Bronchial epithelial cell (primary cell): ENCODE data around the gene TRAF1. TPM values are rescaled to one million over a fixed set of nuclear protein-coding genes. Genes with fewer than 3 reads are reported as not detected.

Experiments
- DNase-seq: peaks from one replicate; pipeline ENCODE4 v3.0.0-alpha.2; 2010; ENCODE audit warnings: low read depth
- FAIRE-seq: peaks from 2 replicates; lab custom pipeline; 2011; peaks lifted over from hg19 to GRCh38; lab: Jason Lieb, UNC
- H3K27me3 ChIP-seq: 2 replicates; pipeline ENCODE4 v1.5.1; 2011; ENCODE audit warnings: low read length; ENCODE audit not compliant: control insufficient read depth, insufficient read depth
- H3K36me3 ChIP-seq: 2 replicates; pipeline ENCODE4 v1.5.1; 2011; ENCODE audit warnings: low read length; ENCODE audit not compliant: control insufficient read depth, insufficient read depth
- H3K4me3 ChIP-seq: 2 replicates; pipeline ENCODE4 v1.5.1; 2011; ENCODE audit warnings: mild to moderate bottlenecking, low read depth, low read length, control low read depth
- total RNA-seq: library from RNA; depleted of rRNA; stranded (reverse); fragments of >200 nt; gene quantifications from 2 replicates; pipeline ENCODE4 v1.2.1, GENCODE V29; 2014
- TF ChIP-seq, protein P1 (sequence below): IDR thresholded peaks from 2 replicates; pipeline ENCODE4 v1.5.1; 2011; ENCODE audit warnings: mild to moderate bottlenecking, moderate library complexity, low read length, control low read depth, inconsistent platforms; ENCODE audit not compliant: insufficient read depth, severe bottlenecking

Gene TRAF1
- total RNA-seq, 1 donor from 2014 or later = 0.79 TPM

DNA sequence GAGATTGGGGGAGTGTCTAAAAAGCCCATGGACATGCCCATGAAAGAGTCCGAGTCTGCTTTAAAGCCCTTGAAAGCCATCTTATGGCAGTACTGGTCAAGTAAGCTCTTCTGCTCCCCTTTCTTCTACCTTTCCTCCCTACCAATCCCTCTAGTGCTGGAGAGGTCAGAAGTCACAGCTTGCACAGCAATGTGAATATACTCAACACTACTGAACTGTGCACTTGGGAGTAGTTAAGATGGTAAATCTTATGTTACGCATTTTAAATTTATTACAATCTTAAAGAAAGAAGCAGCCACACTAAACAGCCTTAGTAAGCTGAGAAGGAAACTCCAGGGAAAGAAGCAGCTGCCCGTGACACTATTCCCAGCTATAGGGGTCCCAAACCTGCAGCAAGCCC lies 12.3 kb upstream of the TRAF1 start:
- DNase-seq (no peak), FAIRE-seq (no peak)
- Histone ChIP-seq H3K27me3 (no peaks in the 10 kb centered on the region), H3K36me3 (no peaks in the 10 kb centered on the region), H3K4me3 (no peak overlapping the region)
- TF ChIP-seq, protein P1, sequence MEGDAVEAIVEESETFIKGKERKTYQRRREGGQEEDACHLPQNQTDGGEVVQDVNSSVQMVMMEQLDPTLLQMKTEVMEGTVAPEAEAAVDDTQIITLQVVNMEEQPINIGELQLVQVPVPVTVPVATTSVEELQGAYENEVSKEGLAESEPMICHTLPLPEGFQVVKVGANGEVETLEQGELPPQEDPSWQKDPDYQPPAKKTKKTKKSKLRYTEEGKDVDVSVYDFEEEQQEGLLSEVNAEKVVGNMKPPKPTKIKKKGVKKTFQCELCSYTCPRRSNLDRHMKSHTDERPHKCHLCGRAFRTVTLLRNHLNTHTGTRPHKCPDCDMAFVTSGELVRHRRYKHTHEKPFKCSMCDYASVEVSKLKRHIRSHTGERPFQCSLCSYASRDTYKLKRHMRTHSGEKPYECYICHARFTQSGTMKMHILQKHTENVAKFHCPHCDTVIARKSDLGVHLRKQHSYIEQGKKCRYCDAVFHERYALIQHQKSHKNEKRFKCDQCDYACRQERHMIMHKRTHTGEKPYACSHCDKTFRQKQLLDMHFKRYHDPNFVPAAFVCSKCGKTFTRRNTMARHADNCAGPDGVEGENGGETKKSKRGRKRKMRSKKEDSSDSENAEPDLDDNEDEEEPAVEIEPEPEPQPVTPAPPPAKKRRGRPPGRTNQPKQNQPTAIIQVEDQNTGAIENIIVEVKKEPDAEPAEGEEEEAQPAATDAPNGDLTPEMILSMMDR = no peak

- FAIRE-seq (no peak), DNase-seq (no peak)
- H3K27me3 ChIP-seq = no peaks in the 10 kb centered on the region
- TF ChIP-seq, protein P1 = no peak
- H3K4me3 ChIP-seq = no peak overlapping the region
- no peaks in the 10 kb centered on the region for H3K36me3 ChIP-seq
Measured at GRCh38 chr9:120937596-120937995, 11.0 kb upstream of the TRAF1 start.

DNA sequence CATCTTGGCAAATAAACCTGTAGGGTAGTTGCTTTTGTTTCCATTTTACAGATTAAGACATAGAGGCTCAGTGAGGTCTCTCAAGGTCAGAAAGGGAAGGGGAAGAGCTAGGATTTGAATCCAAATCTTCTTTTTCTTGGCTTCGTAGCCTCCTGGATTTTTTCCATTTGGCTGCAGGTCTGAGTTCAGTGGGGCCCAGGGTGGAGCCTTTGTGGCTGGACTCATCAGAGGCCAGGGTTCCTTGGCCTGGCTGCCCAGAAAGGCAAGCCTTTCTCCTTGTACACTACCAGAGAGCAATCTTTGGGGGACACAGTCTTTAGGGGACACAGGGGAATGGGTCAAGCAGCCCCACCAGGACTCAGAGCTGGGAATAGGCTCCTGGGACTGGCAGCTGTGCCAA lies 10.5 kb upstream of the TRAF1 start:
- TF ChIP-seq, protein P1 = no peak
- Histone ChIP-seq H3K27me3 (no peaks in the 10 kb centered on the region), H3K36me3 (no peaks in the 10 kb centered on the region), H3K4me3 (no peak overlapping the region)
- DNase-seq = no peak
- FAIRE-seq = no peak

GRCh38 chr9:120936764-120937122 lies 10.1 kb upstream of the TRAF1 start:
- TF ChIP-seq, protein P1 = no peak
- FAIRE-seq (no peak), DNase-seq (no peak)
- Histone ChIP-seq H3K36me3 (no peaks in the 10 kb centered on the region), H3K4me3 (no peak overlapping the region), H3K27me3 (no peaks in the 10 kb centered on the region)

- no peak for FAIRE-seq
- peak; percentile 89 for DNase-seq
- Histone ChIP-seq H3K36me3 (no peaks in the 10 kb centered on the region), H3K27me3 (no peaks in the 10 kb centered on the region), H3K4me3 (no peak overlapping the region)
- TF ChIP-seq, protein P1 = peak; percentile 81
Measured at GRCh38 chr9:120936011-120936763, 9.6 kb upstream of the TRAF1 start.
